HG03575 (cell line): Measurements from ENCODE around the gene DEFB112.

Experiments used
- ATAC-seq: cut with Tn5 transposase; IDR thresholded peaks from one replicate; pipeline ENCODE4 v1.9.1; 2021; ENCODE audit not compliant: unreplicated experiment, insufficient number of reproducible peaks, low FRiP score; ENCODE audit errors: extremely low read depth

DEFB112 gene

GRCh38 chr6:50021894-50022293 lies 27.8 kb downstream of the DEFB112 start, which contains the start of gene DEFB110:
Gene DEFB110, minus strand, starts transcription at chr6:50021994. Its CDS starts 59 bp downstream, at chr6:50021935.
- no peak for ATAC-seq

GRCh38 chr6:50007819-50008218 lies 41.9 kb downstream of the DEFB112 start:
- no peak for ATAC-seq

DNA sequence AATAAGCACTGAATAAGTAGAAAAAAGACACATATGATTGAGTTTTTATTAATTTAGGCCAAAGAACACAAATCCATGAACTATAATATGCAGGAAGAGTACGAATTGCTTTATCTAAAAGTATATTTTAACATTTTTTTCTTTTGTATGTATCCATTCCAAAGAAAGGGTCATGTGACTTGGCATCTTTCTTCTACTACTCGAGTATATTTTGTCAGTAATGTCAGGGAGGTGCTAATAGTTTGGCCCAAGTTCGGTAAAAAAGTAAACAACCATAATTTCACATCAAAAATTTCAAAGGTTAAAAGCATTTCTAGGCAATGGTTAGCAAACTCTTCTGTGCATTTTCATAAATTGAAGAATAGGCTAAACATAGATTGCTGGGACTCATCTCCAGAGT lies 46.6 kb downstream of the DEFB112 start:
- no peak for ATAC-seq

DNA sequence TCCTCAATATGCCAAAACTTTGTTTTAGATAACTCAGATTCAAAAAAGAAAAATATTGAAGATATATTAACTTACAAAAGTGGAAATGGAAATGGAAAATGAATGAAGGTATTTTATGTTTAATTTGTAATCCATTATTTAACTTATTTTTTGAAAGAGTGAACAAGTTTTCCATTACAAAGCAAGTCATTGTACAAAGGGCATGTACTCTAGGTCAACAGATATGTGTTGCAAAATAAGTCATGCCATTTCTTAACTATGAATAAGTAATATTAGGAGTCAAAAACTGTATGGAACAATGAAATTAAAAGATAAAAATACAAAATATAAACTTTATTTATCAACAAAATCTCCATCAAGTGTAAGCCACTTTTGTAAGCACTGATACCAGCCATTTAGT lies 54.5 kb downstream of the DEFB112 start:
- ATAC-seq, result no peak
